ENCODE data around the gene FCHO2. TPM values are rescaled to one million over a fixed set of nuclear protein-coding genes. Genes with fewer than 3 reads are reported as not detected.

FCHO2 gene
- total and polyA plus RNA-seq, 10 of the 15 experiments (the other 5 are each of a cell fraction or from before 2014, with no cell fraction given), result 0.05 to 1.4 (median 0.18) TPM

DNA sequence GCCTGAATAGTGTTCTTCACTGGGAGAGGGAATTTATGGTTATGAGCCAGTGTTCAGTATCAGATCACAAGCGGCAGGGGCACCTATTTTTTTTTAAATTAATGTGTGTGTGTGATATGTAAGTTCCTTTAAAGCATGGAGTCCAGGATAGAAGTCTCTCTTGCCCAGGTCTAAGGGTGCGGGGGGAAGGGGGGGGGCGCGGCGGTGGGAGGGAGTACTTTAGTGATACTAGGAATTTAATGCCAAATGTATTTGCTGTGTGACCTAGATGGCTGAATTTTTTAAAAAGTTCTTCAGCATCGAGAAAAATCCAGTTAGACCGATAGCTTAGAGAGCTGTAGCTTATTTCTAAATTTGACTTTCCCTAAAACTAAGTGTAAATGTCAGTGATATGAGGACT is 1.5 kb upstream of the FCHO2 start:
- WGBS (ENCODE audit: insufficient coverage, insufficient replicate concordance, low lambda C conversion rate, missing lambda C conversion rate), result 83% methylated on average over 3 of the region's 7 CpGs
- ATAC-seq, result no peak
- H3K4me1 ChIP-seq (ENCODE audit: control insufficient read depth, insufficient read depth, low read length), result no peaks in the 10 kb centered on the region; the same call in 1 of the 2 replicates
- no peaks in the 10 kb centered on the region; a peak in 1 of 4 replicates for H3K27me3 ChIP-seq (replicated peaks in 1 of 2; ENCODE audit: control insufficient read depth in 2 of 2, insufficient read depth in 2 of 2, low read length in 1 of 2)
- SMC1A ChIA-PET (ENCODE audit: uncharacterized antibody, unreplicated experiment), result no interaction called here
- H3K79me2 ChIP-seq (ENCODE audit: control insufficient read depth, insufficient read depth, low read length), result no peaks in the 10 kb centered on the region
- BruUV-seq (replicated peaks), result no TSS peak
- FAIRE-seq, result no peak
- no peaks in the 10 kb centered on the region for H4K20me1 ChIP-seq (ENCODE audit: control insufficient read depth, insufficient read depth)
- no peak overlapping the region for H2AFZ ChIP-seq (ENCODE audit: control insufficient read depth, low read depth, low read length)
- CTCF ChIA-PET, result interaction anchor here (0.7 to 1.0 kb wide), 2 partner anchors 17 to 497 kb away, joined by 3 read pairs; no protein-coding TSS in a partner anchor
- H3K4me2 ChIP-seq (ENCODE audit: control insufficient read depth, insufficient read depth), result no peak overlapping the region
- TF ChIP-seq, protein P1, sequence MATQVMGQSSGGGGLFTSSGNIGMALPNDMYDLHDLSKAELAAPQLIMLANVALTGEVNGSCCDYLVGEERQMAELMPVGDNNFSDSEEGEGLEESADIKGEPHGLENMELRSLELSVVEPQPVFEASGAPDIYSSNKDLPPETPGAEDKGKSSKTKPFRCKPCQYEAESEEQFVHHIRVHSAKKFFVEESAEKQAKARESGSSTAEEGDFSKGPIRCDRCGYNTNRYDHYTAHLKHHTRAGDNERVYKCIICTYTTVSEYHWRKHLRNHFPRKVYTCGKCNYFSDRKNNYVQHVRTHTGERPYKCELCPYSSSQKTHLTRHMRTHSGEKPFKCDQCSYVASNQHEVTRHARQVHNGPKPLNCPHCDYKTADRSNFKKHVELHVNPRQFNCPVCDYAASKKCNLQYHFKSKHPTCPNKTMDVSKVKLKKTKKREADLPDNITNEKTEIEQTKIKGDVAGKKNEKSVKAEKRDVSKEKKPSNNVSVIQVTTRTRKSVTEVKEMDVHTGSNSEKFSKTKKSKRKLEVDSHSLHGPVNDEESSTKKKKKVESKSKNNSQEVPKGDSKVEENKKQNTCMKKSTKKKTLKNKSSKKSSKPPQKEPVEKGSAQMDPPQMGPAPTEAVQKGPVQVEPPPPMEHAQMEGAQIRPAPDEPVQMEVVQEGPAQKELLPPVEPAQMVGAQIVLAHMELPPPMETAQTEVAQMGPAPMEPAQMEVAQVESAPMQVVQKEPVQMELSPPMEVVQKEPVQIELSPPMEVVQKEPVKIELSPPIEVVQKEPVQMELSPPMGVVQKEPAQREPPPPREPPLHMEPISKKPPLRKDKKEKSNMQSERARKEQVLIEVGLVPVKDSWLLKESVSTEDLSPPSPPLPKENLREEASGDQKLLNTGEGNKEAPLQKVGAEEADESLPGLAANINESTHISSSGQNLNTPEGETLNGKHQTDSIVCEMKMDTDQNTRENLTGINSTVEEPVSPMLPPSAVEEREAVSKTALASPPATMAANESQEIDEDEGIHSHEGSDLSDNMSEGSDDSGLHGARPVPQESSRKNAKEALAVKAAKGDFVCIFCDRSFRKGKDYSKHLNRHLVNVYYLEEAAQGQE (IDR thresholded peaks at IDR 0.05; ENCODE audit: low read depth, low read length), result no peak
- in situ Hi-C loops (cut with MboI) (no loop called here), intact Hi-C loops (cut with micrococcal nuclease; ENCODE audit: unreplicated experiment) (no loop called here)
- no peak for DNase-seq (ENCODE audit: low read depth, low spot score)
- H3K9ac ChIP-seq (ENCODE audit: control insufficient read depth, insufficient read depth, low read length), result no peak overlapping the region
- POLR2A ChIA-PET, result no interaction called here
- H3K27ac ChIP-seq (ENCODE audit: control insufficient read depth, insufficient read depth), result no peak overlapping the region
- no peak overlapping the region for H3K4me3 ChIP-seq
- H3K36me3 ChIP-seq (ENCODE audit: control insufficient read depth in 2 of 2, insufficient read depth in 2 of 2, low read length in 1 of 2), result no peaks in the 10 kb centered on the region
- no peaks in the 10 kb centered on the region for H3K9me3 ChIP-seq (replicated peaks; ENCODE audit: control insufficient read depth, insufficient read depth, low read length)
- RAD21 ChIA-PET (ENCODE audit: unreplicated experiment), result no interaction called here

GRCh38 chr5:72955143-72955767 is 586 bp upstream of the FCHO2 start:
- Histone ChIP-seq H3K79me2 (ENCODE audit: control insufficient read depth, insufficient read depth, low read length) (no peaks in the 10 kb centered on the region), H3K36me3 (ENCODE audit: control insufficient read depth in 2 of 2, insufficient read depth in 2 of 2, low read length in 1 of 2) (no peaks in the 10 kb centered on the region), H3K4me3 (peak overlapping the region; percentile 73), H3K27ac (ENCODE audit: control insufficient read depth, insufficient read depth) (no peak overlapping the region), H3K27me3 (replicated peaks in 1 of 2; ENCODE audit: control insufficient read depth in 2 of 2, insufficient read depth in 2 of 2, low read length in 1 of 2) (peaks cover 0 to 2% of the 10 kb centered on the region in 2 experiments; a peak in 2 of 4 replicates), H2AFZ (ENCODE audit: control insufficient read depth, low read depth, low read length) (peak overlapping the region; percentile 86), H3K9me3 (replicated peaks; ENCODE audit: control insufficient read depth, insufficient read depth, low read length) (no peaks in the 10 kb centered on the region), H3K4me2 (ENCODE audit: control insufficient read depth, insufficient read depth) (peak overlapping the region; percentile 74), H3K9ac (ENCODE audit: control insufficient read depth, insufficient read depth, low read length) (peak overlapping the region; percentile 22), H4K20me1 (ENCODE audit: control insufficient read depth, insufficient read depth) (no peaks in the 10 kb centered on the region), H3K4me1 (ENCODE audit: control insufficient read depth, insufficient read depth, low read length) (no peaks in the 10 kb centered on the region; the same call in 1 of the 2 replicates)
- ATAC-seq (peak; percentile 65), FAIRE-seq (no peak), DNase-seq (ENCODE audit: low read depth, low spot score) (no peak)
- ChIA-PET RAD21 (ENCODE audit: unreplicated experiment) (interaction anchor here (1.0 kb wide), 1 partner anchor 246 kb away, joined by 3 read pairs; no protein-coding TSS in a partner anchor), POLR2A (no interaction called here), SMC1A (ENCODE audit: uncharacterized antibody, unreplicated experiment) (interaction anchor here (1.2 kb wide), 1 partner anchor 91 kb away, joined by 3 read pairs; no protein-coding TSS in a partner anchor), CTCF (interaction anchor here (1.0 to 2.5 kb wide), 3 partner anchors 10 to 50 kb away, joined by 3 to 7 read pairs (median 3); no protein-coding TSS in a partner anchor)
- TF ChIP-seq NR2F1 (conservative IDR thresholded peaks at IDR 0.05) (peak; percentile 56; the same call in 1 of the 2 replicates), NR2C1 (IDR thresholded peaks at IDR 0.05) (peak; percentile 41; the same call in 1 of the 2 replicates), SMC3 (IDR thresholded peaks at IDR 0.05; ENCODE audit: borderline replicate concordance, low read length) (no peak)
- in situ Hi-C loops (cut with MboI), result no loop called here
- 12% methylated on average over 33 of the region's 33 CpGs for WGBS (ENCODE audit: insufficient coverage, insufficient replicate concordance, low lambda C conversion rate, missing lambda C conversion rate)
- intact Hi-C loops (cut with micrococcal nuclease; ENCODE audit: unreplicated experiment), result loop anchor here (1.0 to 5.0 kb wide), 2 partner anchors 247 to 497 kb away; no protein-coding TSS in a partner anchor
- BruUV-seq (replicated peaks), result TSS peak; percentile 77

Measured in GM12878 (cell line).